Measurements from ENCODE around the gene CHAT.

CHAT gene

DNA sequence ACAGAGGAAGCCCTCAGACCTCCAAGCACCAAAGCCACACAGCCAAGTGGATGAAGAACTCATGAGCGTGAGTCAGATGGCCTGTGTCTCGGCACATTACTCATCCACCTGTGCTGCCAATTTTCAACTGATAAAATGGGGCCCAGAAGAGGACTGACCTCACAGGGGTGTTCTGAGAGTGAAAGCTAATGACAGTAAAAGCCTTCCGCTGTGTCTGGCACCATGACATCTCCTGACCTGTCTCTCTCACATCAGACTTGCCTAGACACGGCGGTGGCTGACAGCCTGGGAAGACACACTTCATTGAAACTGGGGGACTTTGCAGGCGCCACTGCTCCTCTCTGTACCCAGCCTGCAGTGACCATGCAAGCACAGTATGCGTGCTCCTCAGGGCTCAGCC lies 12.0 kb upstream of the CHAT start:
- no peak overlapping the region for H3K4me2 ChIP-seq (ENCODE audit: low read depth, low read length, poor library complexity, severe bottlenecking)
- no peak overlapping the region for H3K4me3 ChIP-seq (ENCODE audit: low read length, poor library complexity, severe bottlenecking)
- H4K20me1 ChIP-seq (ENCODE audit: insufficient read depth, low read length, poor library complexity, severe bottlenecking), result no peaks in the 10 kb centered on the region
- no peak overlapping the region for H2AFZ ChIP-seq (ENCODE audit: low read length)
- TF ChIP-seq, protein P1, sequence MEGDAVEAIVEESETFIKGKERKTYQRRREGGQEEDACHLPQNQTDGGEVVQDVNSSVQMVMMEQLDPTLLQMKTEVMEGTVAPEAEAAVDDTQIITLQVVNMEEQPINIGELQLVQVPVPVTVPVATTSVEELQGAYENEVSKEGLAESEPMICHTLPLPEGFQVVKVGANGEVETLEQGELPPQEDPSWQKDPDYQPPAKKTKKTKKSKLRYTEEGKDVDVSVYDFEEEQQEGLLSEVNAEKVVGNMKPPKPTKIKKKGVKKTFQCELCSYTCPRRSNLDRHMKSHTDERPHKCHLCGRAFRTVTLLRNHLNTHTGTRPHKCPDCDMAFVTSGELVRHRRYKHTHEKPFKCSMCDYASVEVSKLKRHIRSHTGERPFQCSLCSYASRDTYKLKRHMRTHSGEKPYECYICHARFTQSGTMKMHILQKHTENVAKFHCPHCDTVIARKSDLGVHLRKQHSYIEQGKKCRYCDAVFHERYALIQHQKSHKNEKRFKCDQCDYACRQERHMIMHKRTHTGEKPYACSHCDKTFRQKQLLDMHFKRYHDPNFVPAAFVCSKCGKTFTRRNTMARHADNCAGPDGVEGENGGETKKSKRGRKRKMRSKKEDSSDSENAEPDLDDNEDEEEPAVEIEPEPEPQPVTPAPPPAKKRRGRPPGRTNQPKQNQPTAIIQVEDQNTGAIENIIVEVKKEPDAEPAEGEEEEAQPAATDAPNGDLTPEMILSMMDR (conservative IDR thresholded peaks at IDR 0.05; ENCODE audit: low read length), result no peak
- no peak for TF ChIP-seq EZH2phosphoT487 (IDR thresholded peaks at IDR 0.05; ENCODE audit: borderline replicate concordance)
- H3K9me3 ChIP-seq (ENCODE audit: insufficient read depth, low read depth, low read length), result no peaks in the 10 kb centered on the region
- H3K36me3 ChIP-seq (ENCODE audit: insufficient read depth, low read length), result no peaks in the 10 kb centered on the region
- no peaks in the 10 kb centered on the region for H3F3A ChIP-seq (ENCODE audit: low read depth)
- H3K4me1 ChIP-seq (ENCODE audit: insufficient read depth, low read length, poor library complexity, severe bottlenecking), result no peaks in the 10 kb centered on the region
- no peak overlapping the region for H3K9ac ChIP-seq (ENCODE audit: low read depth, low read length, poor library complexity, severe bottlenecking)
- H3K9me2 ChIP-seq (replicated peaks; ENCODE audit: low read depth, low read length), result no peaks in the 10 kb centered on the region
- no peaks in the 10 kb centered on the region for H3K79me2 ChIP-seq (ENCODE audit: insufficient read depth, low read length)
- H3K27me3 ChIP-seq (ENCODE audit: insufficient read depth, low read length, poor library complexity, severe bottlenecking), result no peaks in the 10 kb centered on the region

DNA sequence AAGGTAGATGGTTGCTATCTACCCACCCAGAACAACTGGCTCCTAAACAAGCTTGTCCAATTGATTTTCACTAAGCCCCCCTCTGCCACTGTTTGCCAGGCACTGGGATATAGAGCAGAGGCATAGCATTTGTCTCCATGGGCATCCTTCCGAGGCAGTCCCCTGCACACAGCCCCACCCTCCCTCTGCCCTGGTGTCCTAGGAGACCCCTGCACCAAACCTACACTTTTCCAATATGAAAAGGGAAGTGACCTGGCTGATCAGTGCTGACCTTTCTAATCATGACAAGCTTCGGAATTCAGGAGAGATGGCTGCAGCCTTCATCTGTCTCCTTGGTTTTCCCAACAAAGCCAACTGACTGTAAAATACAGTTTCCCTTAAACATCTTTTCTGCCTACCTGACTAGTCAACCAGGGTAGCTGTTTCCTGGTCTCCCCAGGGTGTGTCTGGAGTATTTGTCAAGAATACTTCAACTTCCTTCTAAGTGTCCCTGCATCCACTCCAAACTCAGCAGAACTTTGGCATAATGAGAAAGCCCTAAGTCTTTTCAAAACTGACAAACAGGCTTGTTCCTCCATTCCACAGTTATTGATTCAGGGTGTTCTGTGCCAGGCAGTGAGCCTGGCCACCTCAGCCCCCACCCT lies 11.3 kb upstream of the CHAT start:
- Histone ChIP-seq H3K79me2 (ENCODE audit: insufficient read depth, low read length) (no peaks in the 10 kb centered on the region), H3K4me3 (ENCODE audit: low read length, poor library complexity, severe bottlenecking) (no peak overlapping the region), H3K9ac (ENCODE audit: low read depth, low read length, poor library complexity, severe bottlenecking) (no peak overlapping the region), H3K27me3 (ENCODE audit: insufficient read depth, low read length, poor library complexity, severe bottlenecking) (no peaks in the 10 kb centered on the region), H2AFZ (ENCODE audit: low read length) (no peak overlapping the region), H3F3A (ENCODE audit: low read depth) (no peaks in the 10 kb centered on the region), H3K4me1 (ENCODE audit: insufficient read depth, low read length, poor library complexity, severe bottlenecking) (no peaks in the 10 kb centered on the region), H4K20me1 (ENCODE audit: insufficient read depth, low read length, poor library complexity, severe bottlenecking) (no peaks in the 10 kb centered on the region), H3K9me2 (replicated peaks; ENCODE audit: low read depth, low read length) (no peaks in the 10 kb centered on the region), H3K9me3 (ENCODE audit: insufficient read depth, low read depth, low read length) (no peaks in the 10 kb centered on the region), H3K36me3 (ENCODE audit: insufficient read depth, low read length) (no peaks in the 10 kb centered on the region), H3K4me2 (ENCODE audit: low read depth, low read length, poor library complexity, severe bottlenecking) (no peak overlapping the region)
- TF ChIP-seq, protein P1 (conservative IDR thresholded peaks at IDR 0.05; ENCODE audit: low read length), result no peak
- no peak for TF ChIP-seq EZH2phosphoT487 (IDR thresholded peaks at IDR 0.05; ENCODE audit: borderline replicate concordance)

DNA sequence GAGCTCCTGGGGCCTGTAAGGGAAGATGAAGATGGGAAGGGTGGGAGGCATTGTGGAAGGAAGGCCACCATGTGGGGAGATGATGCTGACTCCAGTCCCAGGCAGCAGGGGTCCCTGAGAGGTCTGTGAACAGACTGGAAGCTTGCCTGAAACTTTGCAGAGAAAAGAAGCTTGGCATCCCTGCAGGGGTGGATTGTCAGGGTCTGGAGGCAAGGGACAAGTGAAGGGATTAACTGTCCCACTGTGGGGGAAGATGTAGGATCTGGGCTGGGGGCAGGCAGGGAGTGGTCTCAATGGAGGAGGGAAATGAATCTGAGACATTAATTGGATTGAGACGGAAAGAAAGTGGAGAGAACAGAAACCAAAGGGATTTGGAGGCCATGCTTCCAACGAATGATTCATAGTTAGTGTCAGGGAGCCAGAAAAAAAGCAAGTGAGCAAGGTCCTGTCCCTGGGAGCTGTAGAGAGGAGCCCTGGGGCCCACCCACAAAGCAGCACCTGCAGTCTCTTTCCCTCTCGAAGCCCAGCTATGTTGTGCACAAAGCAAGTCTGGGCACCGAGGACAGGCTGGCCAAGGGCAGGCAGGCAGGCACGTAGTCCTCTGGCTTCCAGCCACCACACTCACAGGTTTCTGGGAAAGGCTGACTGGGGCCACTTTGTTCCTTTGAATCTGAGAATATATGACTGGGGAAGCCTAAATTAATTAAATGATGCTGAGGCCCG lies 8.5 kb upstream of the CHAT start:
- Histone ChIP-seq H3K36me3 (ENCODE audit: insufficient read depth, low read length) (no peaks in the 10 kb centered on the region), H3K9ac (ENCODE audit: low read depth, low read length, poor library complexity, severe bottlenecking) (no peak overlapping the region), H3K4me1 (ENCODE audit: insufficient read depth, low read length, poor library complexity, severe bottlenecking) (no peaks in the 10 kb centered on the region), H3K4me3 (ENCODE audit: low read length, poor library complexity, severe bottlenecking) (no peak overlapping the region), H3F3A (ENCODE audit: low read depth) (no peaks in the 10 kb centered on the region), H3K27me3 (ENCODE audit: insufficient read depth, low read length, poor library complexity, severe bottlenecking) (no peaks in the 10 kb centered on the region), H2AFZ (ENCODE audit: low read length) (no peak overlapping the region), H3K9me3 (ENCODE audit: insufficient read depth, low read depth, low read length) (no peaks in the 10 kb centered on the region), H4K20me1 (ENCODE audit: insufficient read depth, low read length, poor library complexity, severe bottlenecking) (no peaks in the 10 kb centered on the region), H3K9me2 (replicated peaks; ENCODE audit: low read depth, low read length) (no peaks in the 10 kb centered on the region), H3K4me2 (ENCODE audit: low read depth, low read length, poor library complexity, severe bottlenecking) (no peak overlapping the region), H3K79me2 (ENCODE audit: insufficient read depth, low read length) (no peaks in the 10 kb centered on the region)
- TF ChIP-seq, protein P1 (conservative IDR thresholded peaks at IDR 0.05; ENCODE audit: low read length), result no peak
- no peak for TF ChIP-seq EZH2phosphoT487 (IDR thresholded peaks at IDR 0.05; ENCODE audit: borderline replicate concordance)
